ENCODE measurements around the gene TWF2.

DNA sequence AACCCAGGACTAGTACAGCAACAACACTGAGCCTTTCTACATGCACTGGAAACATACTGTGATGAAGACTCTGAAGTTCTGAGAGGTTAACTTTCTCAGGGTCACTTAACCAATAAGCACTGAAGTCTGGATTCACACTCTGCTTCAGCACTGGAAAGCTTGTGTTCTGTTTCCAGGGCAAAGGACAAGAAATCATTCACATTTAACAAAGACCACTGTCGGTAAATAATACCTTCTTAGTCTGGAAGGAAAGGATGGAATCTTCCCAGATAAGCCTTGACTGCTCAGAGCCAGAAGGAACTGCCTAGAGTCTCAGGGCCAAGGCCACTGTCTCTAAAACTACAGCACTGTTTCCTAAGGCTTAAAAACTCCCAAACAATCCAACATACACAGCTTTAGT is 44.3 kb upstream of the TWF2 start:
- TF ChIP-seq, protein P1, sequence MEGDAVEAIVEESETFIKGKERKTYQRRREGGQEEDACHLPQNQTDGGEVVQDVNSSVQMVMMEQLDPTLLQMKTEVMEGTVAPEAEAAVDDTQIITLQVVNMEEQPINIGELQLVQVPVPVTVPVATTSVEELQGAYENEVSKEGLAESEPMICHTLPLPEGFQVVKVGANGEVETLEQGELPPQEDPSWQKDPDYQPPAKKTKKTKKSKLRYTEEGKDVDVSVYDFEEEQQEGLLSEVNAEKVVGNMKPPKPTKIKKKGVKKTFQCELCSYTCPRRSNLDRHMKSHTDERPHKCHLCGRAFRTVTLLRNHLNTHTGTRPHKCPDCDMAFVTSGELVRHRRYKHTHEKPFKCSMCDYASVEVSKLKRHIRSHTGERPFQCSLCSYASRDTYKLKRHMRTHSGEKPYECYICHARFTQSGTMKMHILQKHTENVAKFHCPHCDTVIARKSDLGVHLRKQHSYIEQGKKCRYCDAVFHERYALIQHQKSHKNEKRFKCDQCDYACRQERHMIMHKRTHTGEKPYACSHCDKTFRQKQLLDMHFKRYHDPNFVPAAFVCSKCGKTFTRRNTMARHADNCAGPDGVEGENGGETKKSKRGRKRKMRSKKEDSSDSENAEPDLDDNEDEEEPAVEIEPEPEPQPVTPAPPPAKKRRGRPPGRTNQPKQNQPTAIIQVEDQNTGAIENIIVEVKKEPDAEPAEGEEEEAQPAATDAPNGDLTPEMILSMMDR (IDR thresholded peaks at IDR 0.05; ENCODE audit: poor library complexity, severe bottlenecking) = no peak
- TF ChIP-seq RAD21 (conservative IDR thresholded peaks at IDR 0.05) (no peak), MXI1 (conservative IDR thresholded peaks at IDR 0.05; ENCODE audit: poor library complexity, severe bottlenecking) (no peak)

Measured in neural cell (in vitro differentiated cells).